A549 (cell line): ENCODE measurements around the gene ARFGEF3. TPM values are rescaled to one million over a fixed set of nuclear protein-coding genes. Genes with fewer than 3 reads are reported as not detected.

Source experiments
- ATAC-seq, 2 experiments: fragments of 200-7000 bp in 1 of 2; fragments of >200 bp in 1 of 2; cut with Nextera tagmentation in 1 of 2; cut with Tn5 transposase in 1 of 2; 3 replicates each; pipeline versions ENCODE4 v1.8.0 to v1.9.1; 2018 to 2020; ENCODE audit warnings: mild to moderate bottlenecking in 1 of 2, moderate library complexity in 1 of 2
- CTCF ChIA-PET: fragments of 300-600 bp; sonication (Branson Sonifier 250); formaldehyde crosslinking; extraction: SDS; loops from one replicate; lab custom pipeline; 2021; ENCODE audit warnings: antibody characterized with exemption, inconsistent platforms; lab: Yijun Ruan, JAX
- POLR2A ChIA-PET: fragments of 350-600 bp; formaldehyde crosslinking; extraction: SDS; loops from one replicate; lab custom pipeline; 2021; ENCODE audit warnings: antibody characterized with exemption, inconsistent platforms; lab: Yijun Ruan, JAX
- DNase-seq, 2 experiments: peaks; one replicate each; pipeline versions ENCODE4 v3.0.0 to v3.0.0-alpha.2; 2011 to 2016; ENCODE audit warnings: low read depth in 1 of 2, low spot score in 1 of 2
- FAIRE-seq: peaks from 2 replicates; lab custom pipeline; 2011; peaks lifted over from hg19 to GRCh38; lab: Jason Lieb, UNC
- H3K27ac ChIP-seq, 2 experiments: fragments of >200 bp; sonication (Bioruptor Twin); formaldehyde crosslinking; 3 replicates each; pipeline ENCODE4 v1.5.1; 2016 to 2017
- H3K4me1 ChIP-seq: fragments of >200 bp; sonication (Bioruptor Twin); formaldehyde crosslinking; 3 replicates; pipeline ENCODE4 v1.6.1; 2016
- H3K4me2 ChIP-seq: fragments of >200 bp; sonication (Bioruptor Twin); formaldehyde crosslinking; 3 replicates; pipeline ENCODE4 v1.6.1; 2016
- H3K4me3 ChIP-seq: fragments of >200 bp; sonication (Bioruptor Twin); formaldehyde crosslinking; 3 replicates; pipeline ENCODE4 v1.5.1; 2016
- H3K9me3 ChIP-seq: fragments of >200 bp; sonication (Bioruptor Twin); formaldehyde crosslinking; 3 replicates; pipeline ENCODE4 v1.6.1; 2016
- BCL3 ChIP-seq: fragments of >200 bp; sonication (Bioruptor Twin); formaldehyde crosslinking; IDR thresholded peaks from 3 replicates; pipeline ENCODE4 v1.6.1; 2016
- CBX8 ChIP-seq: fragments of 200-600 bp; sonication (generic); IDR thresholded peaks from 2 replicates; pipeline ENCODE4 v1.6.1; 2016
- CTCF ChIP-seq: fragments of >200 bp; sonication (Bioruptor Twin); formaldehyde crosslinking; IDR thresholded peaks from 3 replicates; pipeline ENCODE4 v1.5.1; 2016
- E2F6 ChIP-seq: IDR thresholded peaks from 2 replicates; pipeline ENCODE4 v1.6.1; 2012; ENCODE audit warnings: low read depth, borderline replicate concordance
- EHMT2 ChIP-seq: fragments of 200-600 bp; sonication (generic); IDR thresholded peaks from 2 replicates; pipeline ENCODE4 v1.6.1; 2016; ENCODE audit warnings: antibody characterized with exemption, low read depth, mild to moderate bottlenecking, moderate library complexity
- ELK1 ChIP-seq: fragments of 150-350 bp; IDR thresholded peaks from 2 replicates; pipeline ENCODE4 v1.6.1; 2014; ENCODE audit warnings: low read depth, mild to moderate bottlenecking, low read length
- EP300 ChIP-seq, 2 experiments: fragments of >200 bp; sonication (Bioruptor Twin); formaldehyde crosslinking; IDR thresholded peaks; 2 replicates in 1 of 2; 3 replicates in 1 of 2; pipeline ENCODE4 v1.6.1; 2016 to 2017
- ESRRA ChIP-seq: fragments of 150-350 bp; IDR thresholded peaks from 2 replicates; pipeline ENCODE4 v1.6.1; 2014; ENCODE audit warnings: mild to moderate bottlenecking, low read length, borderline replicate concordance
- FOSB ChIP-seq: fragments of 250-450 bp; sonication (Bioruptor Pico); IDR thresholded peaks from 2 replicates; pipeline ENCODE4 v1.5.0; 2020; ENCODE audit warnings: mild to moderate bottlenecking, moderate library complexity
- FOSL2 ChIP-seq, 2 experiments: fragments of 450-650 bp in 1 of 2; fragments of >200 bp in 1 of 2; sonication (Bioruptor Twin) in 1 of 2; formaldehyde crosslinking; IDR thresholded peaks; 2 replicates each; pipeline versions ENCODE4 v1.5.0 to v1.6.1; 2016 to 2020; ENCODE audit warnings: mild to moderate bottlenecking in 1 of 2, moderate library complexity in 1 of 2
- HDAC2 ChIP-seq: fragments of 200-600 bp; sonication (generic); IDR thresholded peaks from 2 replicates; pipeline ENCODE4 v1.6.1; 2016
- HMGXB4 ChIP-seq: fragments of 250-450 bp; sonication (Bioruptor Pico); IDR thresholded peaks from 2 replicates; pipeline ENCODE4 v1.5.0; 2021; ENCODE audit warnings: mild to moderate bottlenecking, moderate library complexity, borderline replicate concordance
- HOXB13 ChIP-seq: fragments of 250-450 bp; sonication (Bioruptor Pico); IDR thresholded peaks from 2 replicates; pipeline ENCODE4 v1.5.0; 2020; ENCODE audit warnings: low read depth, mild to moderate bottlenecking, moderate library complexity
- JUN ChIP-seq, 2 experiments: fragments of >200 bp; sonication (Bioruptor Twin); formaldehyde crosslinking; IDR thresholded peaks; 2 replicates in 1 of 2; 3 replicates in 1 of 2; pipeline ENCODE4 v1.6.1; 2016 to 2017
- JUNB ChIP-seq: fragments of >200 bp; sonication (Bioruptor Twin); formaldehyde crosslinking; IDR thresholded peaks from 2 replicates; pipeline ENCODE4 v1.6.1; 2016
- KDM1A ChIP-seq: fragments of 200-600 bp; sonication (generic); IDR thresholded peaks from 2 replicates; pipeline ENCODE4 v1.6.1; 2016; ENCODE audit warnings: low read depth, mild to moderate bottlenecking
- MAFK ChIP-seq: fragments of 450-650 bp; IDR thresholded peaks from 2 replicates; pipeline ENCODE4 v1.6.1; 2014; ENCODE audit not compliant: partially characterized antibody
- MAX ChIP-seq: IDR thresholded peaks from 2 replicates; pipeline ENCODE4 v1.6.1; 2012
- MAZ ChIP-seq: fragments of 150-350 bp; IDR thresholded peaks from 2 replicates; pipeline ENCODE4 v1.6.1; 2014; ENCODE audit warnings: antibody characterized with exemption, low read depth, low read length, borderline replicate concordance
- NFE2L2 ChIP-seq: fragments of 150-350 bp; conservative IDR thresholded peaks from 2 replicates; pipeline ENCODE4 v1.6.1; 2014; ENCODE audit warnings: low read length
- POLR2AphosphoS2 ChIP-seq: conservative IDR thresholded peaks from 2 replicates; pipeline ENCODE4 v1.6.1; 2012; ENCODE audit warnings: low read length, improper control_type of control experiment, inconsistent platforms
- RCOR1 ChIP-seq: fragments of 150-350 bp; IDR thresholded peaks from 2 replicates; pipeline ENCODE4 v1.6.1; 2014; ENCODE audit warnings: antibody characterized with exemption, low read length, low read depth
- RNF2 ChIP-seq: fragments of 200-600 bp; sonication (generic); IDR thresholded peaks from 2 replicates; pipeline ENCODE4 v1.6.1; 2016; ENCODE audit warnings: low read depth, mild to moderate bottlenecking, antibody characterized with exemption, moderate library complexity, borderline replicate concordance
- SMC3 ChIP-seq: fragments of >200 bp; sonication (Bioruptor Twin); formaldehyde crosslinking; IDR thresholded peaks from 3 replicates; pipeline ENCODE4 v1.6.1; 2018; ENCODE audit warnings: inconsistent platforms
- SREBF2 ChIP-seq: fragments of 450-650 bp; IDR thresholded peaks from 2 replicates; pipeline ENCODE4 v1.6.1; 2014; ENCODE audit warnings: mild to moderate bottlenecking, moderate library complexity
- TP53 ChIP-seq: fragments of 250-450 bp; sonication (Bioruptor Pico); IDR thresholded peaks from 2 replicates; pipeline ENCODE4 v1.5.0; 2021; ENCODE audit warnings: mild to moderate bottlenecking, moderate library complexity
- ZSCAN20 ChIP-seq: fragments of 250-450 bp; sonication (Bioruptor Pico); IDR thresholded peaks from 2 replicates; pipeline ENCODE4 v1.8.0; 2022; ENCODE audit warnings: mild to moderate bottlenecking, moderate library complexity
- WGBS: methylation state at CpG from one replicate; pipeline ENCODE4 v1.1.6; 2017; ENCODE audit errors: missing lambda C conversion rate; 5-methylcytosine and 5-hydroxymethylcytosine counted together
- polyA plus RNA-seq, 4 experiments: library from polyadenylated mRNA; depleted of rRNA in 3 of 4; stranded (reverse); fragments of >200 nt; fragmentation: RNase III in 1 of 4; extraction: RNeasy Plus Mini Kit Qiagen cat#74134 plus additional on column Dnase treatment in 1 of 4; gene quantifications; 2 replicates in 3 of 4; 3 replicates in 1 of 4; pipeline ENCODE4 v1.2.3, GENCODE V29; 2011 to 2017

The ARFGEF3 gene
- polyA plus RNA-seq, 2 of the 4 experiments (the other 2 are of a cell fraction): 0.15 to 0.83 TPM

GRCh38 chr6:138227316-138227781 lies 65.6 kb downstream of the ARFGEF3 start:
- no peak for TF ChIP-seq CBX8
- no peak for TF ChIP-seq MAFK
- TF ChIP-seq POLR2AphosphoS2: no peak
- no peak for TF ChIP-seq E2F6
- no peak for TF ChIP-seq TP53 (CRISPR knock-in tag)
- no peak for TF ChIP-seq ESRRA
- no peak for TF ChIP-seq JUN (IDR thresholded peaks at IDR 0.05)
- no peak for TF ChIP-seq ELK1
- no peak for TF ChIP-seq NFE2L2
- TF ChIP-seq HMGXB4: no peak
- no peak for TF ChIP-seq CTCF
- no peak for TF ChIP-seq ZSCAN20 (CRISPR knock-in tag)
- TF ChIP-seq JUNB: no peak
- no peak for TF ChIP-seq FOSL2 (IDR thresholded peaks at IDR 0.05)
- no peak for TF ChIP-seq FOSL2 (CRISPR knock-in tag; IDR thresholded peaks at IDR 0.05)
- TF ChIP-seq KDM1A: no peak
- TF ChIP-seq MAX: no peak
- TF ChIP-seq HDAC2: no peak
- TF ChIP-seq EHMT2: no peak
- no peak for TF ChIP-seq RNF2
- TF ChIP-seq EP300 (IDR thresholded peaks at IDR 0.05): no peak
- TF ChIP-seq, all 56 proteins: peak for 0
- 50% methylated on average over 8 of the region's 8 CpGs for WGBS
- no peak for DNase-seq
- ChIA-PET CTCF (interaction anchor here (0.7 kb wide), 1 partner anchor 170 kb away, joined by 3 read pairs; no protein-coding TSS in a partner anchor), POLR2A (no interaction called here)
- ATAC-seq: no peak
- Histone ChIP-seq H3K4me3 (no peak overlapping the region), H3K27ac (no peak overlapping the region), H3K9me3 (no peaks in the 10 kb centered on the region), H3K4me2 (peak overlapping the region; percentile 30; the same call in 1 of the 3 replicates), H3K4me1 (0 out of 3 replicates have a peak, but pooled peaks cover 6% of the 10 kb centered on the region)
- FAIRE-seq: no peak

GRCh38 chr6:138229072-138229471 lies 67.3 kb downstream of the ARFGEF3 start:
- ATAC-seq (no peak), FAIRE-seq (no peak), DNase-seq (no peak)
- Histone ChIP-seq H3K4me3 (no peak overlapping the region), H3K4me2 (no peak overlapping the region), H3K9me3 (no peaks in the 10 kb centered on the region), H3K4me1 (0 out of 3 replicates have a peak, but pooled peaks cover 6% of the 10 kb centered on the region), H3K27ac (no peak overlapping the region)
- ChIA-PET POLR2A (no interaction called here), CTCF (no interaction called here)
- TF ChIP-seq EHMT2 (no peak), BCL3 (no peak), ESRRA (no peak), MAZ (no peak), JUN (IDR thresholded peaks at IDR 0.05) (no peak), RNF2 (no peak), HOXB13 (CRISPR knock-in tag) (no peak), SMC3 (no peak), FOSB (CRISPR knock-in tag) (no peak), RCOR1 (no peak), SREBF2 (no peak)
- WGBS: 59% methylated on average over 4 of the region's 4 CpGs
